GM20431 (cell line): Measurements from ENCODE around the gene DBN1.

Source experiments
- in situ Hi-C: fragments of 300-500 bp; cut with MseI, MboI; formaldehyde crosslinking; loops from one replicate; pipeline ENCODE4 v1.15.0; 2020; ENCODE audit warnings: low sequenced_read_pairs; ENCODE audit not compliant: unreplicated experiment

The DBN1 gene

DNA sequence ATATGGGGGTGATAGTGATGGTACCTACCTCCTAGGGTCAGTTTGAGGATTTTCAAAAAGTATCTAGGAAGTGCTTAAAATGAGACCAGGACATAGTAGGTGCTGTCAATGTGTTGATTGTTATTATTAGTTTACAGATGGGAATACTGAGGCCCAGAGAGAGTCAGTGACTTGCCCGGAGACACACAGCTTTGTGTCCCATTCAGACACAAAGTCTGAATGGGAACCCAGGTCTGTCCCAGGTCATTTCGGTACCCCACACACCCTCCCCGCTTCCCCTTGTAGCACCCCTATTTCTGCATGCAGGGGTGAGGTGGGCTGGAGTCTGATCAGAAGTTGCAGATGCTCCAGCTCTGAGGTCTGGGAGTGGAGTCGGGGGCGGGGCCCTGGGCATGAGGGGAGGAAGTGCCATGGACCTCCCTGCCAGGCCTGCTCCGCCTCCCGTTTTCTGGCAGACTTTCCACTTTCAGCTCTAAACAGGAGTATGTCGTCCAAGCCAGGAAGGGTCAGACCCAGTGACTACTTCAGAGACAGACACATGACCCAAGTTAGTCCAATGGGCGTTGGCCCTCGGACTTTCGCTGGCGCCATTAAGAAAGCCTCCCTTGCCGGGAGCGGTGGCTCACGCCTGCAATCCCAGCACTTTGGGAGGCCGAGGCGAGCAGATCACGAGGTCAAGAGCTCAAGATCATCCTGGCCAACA lies 3.2 kb upstream of the DBN1 start:
- in situ Hi-C loops, result no loop called here

GRCh38 chr5:177475563-177476427 lies 2.4 kb upstream of the DBN1 start:
- in situ Hi-C loops, result no loop called here

DNA sequence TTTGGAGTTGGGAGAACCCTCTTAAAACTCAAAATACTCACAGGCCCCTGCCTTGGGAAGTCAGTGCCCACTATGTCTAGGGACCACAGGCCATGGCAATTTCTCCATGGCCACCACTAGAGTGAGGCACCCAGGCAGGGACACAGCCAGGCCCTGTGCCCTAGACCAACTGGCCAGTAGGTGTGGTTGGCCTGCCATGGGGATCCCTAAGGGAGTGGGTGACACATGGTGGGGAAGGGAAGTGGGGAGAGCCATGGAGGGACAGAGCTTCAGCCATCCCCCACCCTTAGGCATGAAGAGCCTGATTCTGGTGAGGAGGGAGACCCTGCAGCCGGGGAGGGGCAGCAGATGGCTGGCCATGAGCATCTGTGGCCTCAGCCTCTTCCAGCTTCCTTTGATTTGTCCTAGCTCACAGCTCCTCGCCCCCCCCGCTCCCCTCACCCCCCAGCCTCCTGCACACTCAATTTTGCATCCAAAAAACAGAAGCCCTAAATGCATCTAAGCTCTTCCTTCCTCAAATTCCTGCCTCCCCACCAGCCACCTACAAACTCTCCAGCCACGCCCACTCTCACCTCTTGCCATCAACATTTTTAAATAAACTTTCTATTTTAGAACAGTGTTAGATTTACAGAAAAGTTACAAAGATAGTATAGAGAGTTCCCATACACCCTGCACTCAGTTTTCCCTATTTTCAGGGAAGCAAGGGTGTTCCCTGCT lies 1.6 kb upstream of the DBN1 start:
- in situ Hi-C loops, result no loop called here

GRCh38 chr5:177474002-177474476 lies 605 bp upstream of the DBN1 start:
- in situ Hi-C loops, result no loop called here

DNA sequence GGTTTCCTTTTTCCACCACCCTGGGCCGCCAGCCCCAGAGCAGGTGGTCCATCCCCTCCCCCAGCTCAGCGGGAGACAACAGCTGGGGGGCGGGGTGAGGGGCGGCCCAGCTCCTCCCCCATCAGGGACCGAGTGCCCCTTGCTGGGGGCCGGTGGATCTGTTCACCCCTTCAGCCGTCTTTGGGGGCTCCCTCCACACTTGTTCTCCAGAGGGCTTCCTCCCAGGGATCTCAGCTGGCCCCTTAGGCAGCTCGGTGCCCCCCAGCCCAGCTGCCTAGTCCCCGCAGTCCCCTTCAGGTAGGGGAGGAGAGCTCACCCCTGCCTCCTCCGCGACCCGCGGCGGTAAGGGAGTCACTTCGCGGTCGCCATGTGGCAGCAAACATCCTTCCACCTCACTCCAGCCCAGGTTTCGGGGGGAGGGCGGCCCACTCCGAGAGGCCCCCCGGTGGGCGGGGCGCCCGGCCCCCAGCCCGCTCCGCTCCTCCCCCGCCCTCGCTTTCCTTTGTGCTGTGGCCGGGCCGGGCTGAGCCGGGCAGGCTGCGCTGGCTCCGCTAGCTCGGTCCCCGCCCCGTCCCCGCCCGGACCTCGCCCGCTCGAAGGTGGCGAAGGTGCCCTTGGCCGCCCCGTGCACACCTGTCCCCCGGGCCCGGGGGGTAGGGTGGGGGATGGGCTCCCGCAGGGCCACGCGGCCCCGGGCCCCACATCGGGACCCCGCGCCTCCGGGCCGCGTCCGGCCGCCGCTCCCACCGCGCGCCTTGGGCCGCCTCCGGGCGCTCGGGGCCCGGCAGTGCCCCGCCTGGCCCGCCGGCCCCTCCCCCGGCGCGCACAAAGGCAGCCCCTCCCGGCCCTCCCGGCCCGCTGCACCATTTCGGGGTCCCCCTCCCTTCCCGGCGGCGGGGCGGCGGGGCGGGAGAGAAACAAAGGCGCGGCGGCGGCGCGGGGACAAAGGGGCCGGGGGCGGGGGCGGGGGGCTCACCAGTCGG lies 683 bp downstream of the DBN1 start:
- in situ Hi-C loops, result no loop called here

- in situ Hi-C loops, result no loop called here
These were observed 1.7 kb downstream of the DBN1 start for GRCh38 chr5:177471610-177472356.

- in situ Hi-C loops, result no loop called here
These were observed 2.5 kb downstream of the DBN1 start for GRCh38 chr5:177470759-177471536.

- in situ Hi-C loops, result no loop called here
These were observed 3.5 kb downstream of the DBN1 start for GRCh38 chr5:177469750-177470525.

- in situ Hi-C loops, result no loop called here
These were observed 4.5 kb downstream of the DBN1 start for GRCh38 chr5:177468685-177469628.

DNA sequence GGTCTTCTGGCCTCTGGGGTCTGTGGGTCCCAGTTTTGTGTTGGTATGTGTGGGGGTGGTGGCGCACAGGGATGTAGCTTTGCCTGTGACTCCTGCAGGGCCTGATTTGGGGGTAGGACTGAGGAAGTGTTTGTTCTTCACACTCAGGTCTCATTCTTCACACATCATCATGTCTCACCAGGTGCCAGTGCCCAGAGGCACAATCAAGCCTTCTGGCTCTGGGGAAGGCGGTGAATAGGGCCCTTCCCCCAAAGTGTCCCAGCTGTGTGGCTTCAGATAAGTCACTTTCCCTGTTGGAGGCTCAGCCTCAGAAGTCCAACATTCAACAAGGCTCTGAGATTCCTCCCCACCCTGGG lies 5.1 kb downstream of the DBN1 start:
- in situ Hi-C loops, result no loop called here

GRCh38 chr5:177467436-177467835 lies 6.0 kb downstream of the DBN1 start:
- in situ Hi-C loops, result no loop called here

GRCh38 chr5:177466861-177467260 lies 6.6 kb downstream of the DBN1 start:
- in situ Hi-C loops, result no loop called here

- in situ Hi-C loops, result no loop called here
These were observed 8.4 kb downstream of the DBN1 start for GRCh38 chr5:177465044-177465443.

DNA sequence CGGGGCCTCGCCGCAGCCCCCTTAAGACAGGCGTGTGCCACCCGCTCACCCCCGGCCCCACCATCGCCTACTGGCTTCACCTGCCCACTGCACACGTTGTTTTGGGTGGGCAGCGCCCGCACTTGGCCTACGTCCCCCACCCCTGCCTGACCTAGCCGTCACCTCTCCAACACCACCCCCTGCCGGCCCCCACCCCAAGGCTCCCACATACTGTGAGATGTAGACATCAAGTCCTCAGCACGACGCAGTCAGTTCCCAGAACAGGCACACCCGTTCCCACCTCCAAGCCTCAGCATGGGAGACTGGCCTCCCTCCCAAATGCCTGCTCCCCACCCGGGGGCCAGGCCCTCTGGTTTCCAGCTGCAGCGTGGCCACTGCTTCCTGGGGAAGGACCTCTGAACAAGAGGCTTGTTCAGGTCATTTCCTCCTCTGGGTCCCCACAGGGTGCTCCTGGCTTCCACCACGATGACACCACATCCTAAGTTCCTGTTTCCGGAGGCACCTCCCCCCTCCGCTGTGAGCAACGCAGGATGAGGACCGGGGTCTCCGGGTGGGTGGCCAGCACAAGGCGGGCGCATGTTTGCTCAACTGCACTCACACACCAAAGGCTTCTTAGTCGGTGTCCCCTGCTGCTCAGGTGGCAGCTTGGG lies 11.3 kb downstream of the DBN1 start:
- in situ Hi-C loops, result no loop called here

DNA sequence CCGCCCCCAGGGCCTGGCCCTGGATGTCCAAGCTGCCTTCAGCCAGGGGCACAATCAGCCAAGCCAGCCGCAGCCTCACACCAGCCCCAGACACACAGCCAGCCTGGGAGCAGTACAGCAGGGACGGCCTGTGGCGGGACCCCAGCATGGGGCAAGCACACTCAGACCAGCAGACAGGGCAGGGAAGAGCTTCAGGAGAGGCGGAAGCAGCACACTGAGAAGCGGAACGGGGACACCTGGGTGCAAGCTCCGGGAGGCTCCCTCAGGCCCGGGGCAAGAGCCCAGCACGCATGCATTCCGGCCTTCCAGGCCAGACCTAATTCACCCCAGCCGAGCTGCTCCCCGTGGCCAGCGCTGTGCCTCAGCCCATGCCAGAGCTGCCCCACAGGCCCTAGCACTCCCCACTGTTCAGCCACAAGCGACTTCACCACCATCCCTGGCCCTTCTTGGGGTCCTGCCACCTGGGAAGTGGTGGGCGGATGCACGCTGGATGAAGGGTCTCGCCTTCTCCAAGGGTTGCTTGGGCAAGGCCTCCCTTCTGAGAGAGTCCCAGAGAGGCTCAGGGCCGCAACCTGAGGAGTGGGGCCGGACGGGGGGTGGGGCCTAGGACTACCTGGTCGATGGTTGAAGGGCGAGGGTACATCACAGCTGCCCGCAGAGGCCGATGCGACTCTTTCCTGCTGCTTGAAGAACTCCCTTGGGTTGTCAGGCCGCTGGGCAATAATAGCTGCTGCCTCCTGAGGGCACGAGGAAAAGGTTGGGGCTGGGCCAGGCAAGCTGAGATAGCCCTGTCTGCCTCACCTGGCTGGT lies 13.4 kb downstream of the DBN1 start:
- in situ Hi-C loops, result loop anchor here (10.0 kb wide), 1 partner anchor 55 kb away; the partner anchor contains the start of genes F12 and PFN3
